Esophagus squamous epithelium (tissue), 5 donors: Measurements from ENCODE around the gene GTF2F1. TPM values are rescaled to one million over a fixed set of nuclear protein-coding genes. Genes with fewer than 3 reads are reported as not detected.
A peak's percentile ranks its signal among the peaks of the same experiment; 100 is the strongest.

ENCODE experiments used
- DNase-seq: peaks from one replicate; lab custom pipeline; 2025; lab: John Stamatoyannopoulos, UW
- H3K27ac ChIP-seq, 4 donors: fragments of 200-600 bp; sonication (generic); one replicate each; pipeline ENCODE4 v1.5.1; 2016 to 2019; ENCODE audit warnings: mild to moderate bottlenecking in 1 of 4
- H3K27me3 ChIP-seq, 4 donors: fragments of 200-600 bp; sonication (generic); 1 replicate in 3 of 4; 2 replicates in 1 of 4; pipeline versions ENCODE4 v1.5.1 to v1.6.0; 2017 to 2021; ENCODE audit warnings: antibody characterized with exemption in 1 of 4
- H3K36me3 ChIP-seq, 3 donors: fragments of 200-600 bp; sonication (generic); one replicate each; pipeline ENCODE4 v1.5.1; 2016 to 2019
- H3K4me1 ChIP-seq, 3 donors: fragments of 200-600 bp; sonication (generic); one replicate each; pipeline ENCODE4 v1.5.1; 2017 to 2019
- H3K4me3 ChIP-seq, 4 donors: fragments of 200-600 bp; sonication (generic); 1 replicate in 3 of 4; 2 replicates in 1 of 4; pipeline ENCODE4 v1.5.1; 2016 to 2019; ENCODE audit warnings: mild to moderate bottlenecking in 2 of 4, moderate library complexity in 1 of 4
- H3K9me3 ChIP-seq, 3 donors: fragments of 200-600 bp; sonication (generic); one replicate each; pipeline ENCODE4 v1.5.1; 2016 to 2019
- CTCF ChIP-seq, 6 experiments: fragments of 450-650 bp in 4 of 6; fragments of 200-600 bp in 2 of 6; sonication (generic) in 2 of 6; IDR thresholded peaks; one replicate each; pipeline ENCODE4 v1.5.1; 2016 to 2019; ENCODE audit warnings: antibody characterized with exemption in 6 of 6, mild to moderate bottlenecking in 4 of 6, moderate library complexity in 4 of 6
- POLR2A ChIP-seq, 4 donors: fragments of 450-650 bp; IDR thresholded peaks; one replicate each; pipeline ENCODE4 v1.6.1; 2017; ENCODE audit warnings: antibody characterized with exemption in 4 of 4, mild to moderate bottlenecking in 4 of 4, moderate library complexity in 3 of 4
- WGBS, 2 donors: methylation state at CpG; one replicate each; pipeline ENCODE4 v1.1.5; 2018; 5-methylcytosine and 5-hydroxymethylcytosine counted together
- intact Hi-C: fragments of 100-400 bp; cut with DNase I; formaldehyde crosslinking; loops from one replicate; pipeline ENCODE4 v1.15.0; 2022
- total RNA-seq, 4 donors: library from RNA; depleted of rRNA; stranded (reverse); fragments of >200 nt; gene quantifications; one replicate each; pipeline ENCODE4 v1.1.0, GENCODE V29; 2016
- donor health status: DM: yes; HTN: yes; CAD: no.

Gene GTF2F1
- total RNA-seq, 4 donors from 2014 or later: 28.0 to 51.3 (median 43.5) TPM

DNA sequence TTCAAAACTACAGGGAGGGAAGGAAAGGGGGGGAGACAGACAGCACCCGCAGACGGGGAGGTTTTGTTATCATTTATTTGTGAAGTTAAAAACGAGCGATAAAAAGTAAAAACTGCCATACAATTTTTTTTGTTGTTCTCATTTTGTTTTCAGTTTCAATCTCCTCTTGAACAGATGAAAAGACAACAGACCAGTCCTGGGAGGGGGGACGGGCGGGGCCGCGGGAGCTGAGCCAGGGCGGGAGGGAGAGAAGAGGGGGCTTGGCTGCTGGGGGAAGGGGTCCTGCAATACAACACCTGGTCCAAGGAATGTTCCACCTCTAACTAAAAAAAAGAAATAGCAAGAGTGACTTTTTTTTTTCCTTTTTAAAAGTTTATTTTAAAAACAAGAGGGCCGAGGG is 20.3 kb upstream of the GTF2F1 start:
- peaks cover 0 to 5% (median 0%) of the 10 kb centered on the region in 3 donors for H3K4me1 ChIP-seq
- no peak for TF ChIP-seq POLR2A (IDR thresholded peaks at IDR 0.05)
- no peak for TF ChIP-seq CTCF (IDR thresholded peaks at IDR 0.05)
- 58 to 60% methylated on average over 8 to 10 of the region's 10 CpGs for WGBS, 2 donors
- H3K4me3 ChIP-seq: no peak overlapping the region
- peak overlapping the region in 1 of 4 donors; percentile 42 for H3K27ac ChIP-seq
- H3K27me3 ChIP-seq: no peaks in the 10 kb centered on the region
- peaks cover 43 to 52% (median 44%) of the 10 kb centered on the region in 3 donors for H3K36me3 ChIP-seq
- DNase-seq: no peak
- no peaks in the 10 kb centered on the region for H3K9me3 ChIP-seq
- intact Hi-C loops: no loop called here

GRCh38 chr19:6412447-6413091 is 19.6 kb upstream of the GTF2F1 start:
- TF ChIP-seq POLR2A (IDR thresholded peaks at IDR 0.05) (no peak), CTCF (IDR thresholded peaks at IDR 0.05) (peak in 4 of 6 experiments; percentile 16 to 50 (median 28))
- no peaks in the 10 kb centered on the region for H3K27me3 ChIP-seq
- peaks cover 0 to 5% (median 0%) of the 10 kb centered on the region in 3 donors for H3K4me1 ChIP-seq
- H3K4me3 ChIP-seq: no peak overlapping the region
- peaks cover 35 to 45% (median 37%) of the 10 kb centered on the region in 3 donors for H3K36me3 ChIP-seq
- intact Hi-C loops: no loop called here
- no peaks in the 10 kb centered on the region for H3K9me3 ChIP-seq
- peak overlapping the region in 2 of 4 donors; percentile 3 to 42 for H3K27ac ChIP-seq
- DNase-seq: no peak
- 17 to 60% methylated on average over 1 of the region's 15 CpGs for WGBS, 2 donors

DNA sequence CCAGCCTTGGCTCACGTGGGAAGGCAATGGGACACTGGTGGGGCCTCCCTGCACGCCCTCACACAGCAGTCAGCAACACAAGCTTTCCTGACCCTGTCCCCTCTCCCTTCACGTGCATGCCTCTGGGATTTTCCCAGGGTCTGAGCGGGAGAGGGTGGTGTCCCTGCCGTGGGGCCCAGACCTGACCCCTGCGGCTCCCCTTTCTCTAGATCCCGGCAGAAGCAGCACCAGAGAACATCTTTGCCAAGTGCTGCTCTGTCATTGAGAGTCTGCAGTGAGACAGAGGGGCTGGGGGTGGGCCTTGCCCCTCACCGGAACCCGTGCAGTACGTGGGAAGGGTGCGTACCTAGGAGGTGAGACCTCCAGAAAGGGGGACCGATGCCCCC is 19.1 kb upstream of the GTF2F1 start:
- Histone ChIP-seq H3K4me3 (no peak overlapping the region), H3K27ac (no peak overlapping the region), H3K9me3 (no peaks in the 10 kb centered on the region), H3K36me3 (peaks cover 30 to 40% (median 32%) of the 10 kb centered on the region in 3 donors), H3K4me1 (peaks cover 0 to 5% (median 0%) of the 10 kb centered on the region in 3 donors), H3K27me3 (no peaks in the 10 kb centered on the region)
- TF ChIP-seq POLR2A (IDR thresholded peaks at IDR 0.05): no peak
- no peak for TF ChIP-seq CTCF (IDR thresholded peaks at IDR 0.05)
- DNase-seq: no peak
- WGBS, 2 donors: 70 to 80% methylated on average over 2 to 3 of the region's 12 CpGs
- intact Hi-C loops: no loop called here

GRCh38 chr19:6409346-6409745 is 16.4 kb upstream of the GTF2F1 start:
- H3K4me3 ChIP-seq: no peak overlapping the region
- H3K27me3 ChIP-seq: no peaks in the 10 kb centered on the region
- no peaks in the 10 kb centered on the region for H3K9me3 ChIP-seq
- TF ChIP-seq POLR2A (IDR thresholded peaks at IDR 0.05): no peak
- peaks cover 0 to 5% (median 0%) of the 10 kb centered on the region in 3 donors for H3K4me1 ChIP-seq
- peaks cover 3 to 12% (median 4%) of the 10 kb centered on the region in 3 donors for H3K36me3 ChIP-seq
- 91 to 97% methylated on average over 6 of the region's 6 CpGs for WGBS, 2 donors
- no peak overlapping the region for H3K27ac ChIP-seq
- intact Hi-C loops: no loop called here
- DNase-seq: no peak

- no peak for TF ChIP-seq CTCF (IDR thresholded peaks at IDR 0.05)
- TF ChIP-seq POLR2A (IDR thresholded peaks at IDR 0.05): no peak
- Histone ChIP-seq H3K4me1 (peaks cover 0 to 5% (median 0%) of the 10 kb centered on the region in 3 donors), H3K9me3 (no peaks in the 10 kb centered on the region), H3K27ac (no peak overlapping the region), H3K4me3 (no peak overlapping the region), H3K27me3 (no peaks in the 10 kb centered on the region), H3K36me3 (no peaks in the 10 kb centered on the region)
- no peak for DNase-seq
- intact Hi-C loops: no loop called here
- WGBS, 2 donors: 79 to 84% methylated on average over 5 of the region's 5 CpGs
Observed at GRCh38 chr19:6406401-6406800, 13.4 kb upstream of the GTF2F1 start.
